Measurements from ENCODE around the gene NOTCH1. TPM values are rescaled to one million over a fixed set of nuclear protein-coding genes. Genes with fewer than 3 reads are reported as not detected.

NOTCH1 gene
- total and polyA plus RNA-seq, 2 of the 8 experiments (the other 6 are each of a cell fraction or from before 2014, with no cell fraction given), result 6.9 to 55.6 TPM

DNA sequence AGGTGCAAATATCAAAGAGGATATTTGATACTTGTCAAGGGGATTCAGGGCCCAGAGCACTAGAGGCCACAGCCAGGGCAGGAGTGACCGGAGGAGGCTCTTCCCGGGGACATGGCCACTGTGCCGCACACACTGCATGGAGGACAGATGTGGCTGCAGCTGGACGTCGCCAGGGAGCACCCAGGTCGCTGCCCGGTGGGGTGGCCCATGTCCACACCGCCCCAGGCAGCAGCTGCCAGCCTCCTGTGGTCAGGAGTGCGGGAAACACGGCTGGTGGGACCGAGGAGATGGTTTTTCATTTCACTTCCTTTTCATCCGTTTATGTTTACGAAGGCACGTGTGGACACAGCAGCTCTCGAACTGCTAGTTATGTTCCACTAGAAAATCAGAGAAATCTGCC lies 78.1 kb downstream of the NOTCH1 start (continued):
- TF ChIP-seq RAD21 (IDR thresholded peaks at IDR 0.05 in 1 of 2, conservative IDR thresholded peaks at IDR 0.05 in 1 of 2; ENCODE audit: low read depth in 2 of 2, low read length in 2 of 2) (no peak), TCF12 (IDR thresholded peaks at IDR 0.05; ENCODE audit: low read depth, low read length) (no peak), RXRA (IDR thresholded peaks at IDR 0.05; ENCODE audit: insufficient read depth, low read depth, low read length) (no peak)
